ENCODE data around the gene ZFYVE9. TPM values are rescaled to one million over a fixed set of nuclear protein-coding genes. Genes with fewer than 3 reads are reported as not detected.

The ZFYVE9 gene
- total and polyA plus RNA-seq, 2 of the 8 experiments (the other 6 are each of a cell fraction or from before 2014, with no cell fraction given), result 5.8 to 26.5 TPM

GRCh38 chr1:52179073-52179472, 37.2 kb downstream of the ZFYVE9 start (continued):
- TF ChIP-seq CHD7 (IDR thresholded peaks at IDR 0.05; ENCODE audit: insufficient replicate concordance, low read length) (no peak), EP300 (IDR thresholded peaks at IDR 0.05; ENCODE audit: borderline replicate concordance in 1 of 2, low read depth in 2 of 2, low read length in 2 of 2) (no peak), GABPA (IDR thresholded peaks at IDR 0.05; ENCODE audit: borderline replicate concordance, insufficient read depth, low read length) (no peak), NRF1 (IDR thresholded peaks at IDR 0.05; ENCODE audit: low read depth, low read length) (no peak)

All from H1 (cell line).